CD4-positive, alpha-beta T cell treated with Interferon alpha-2 for 1 hour (primary cell): ENCODE data around the gene NDUFAF8.
A peak's percentile ranks its signal among the peaks of the same experiment; 100 is the strongest.
"Not testable (repeated sequence)": the region's sequence is repeated elsewhere in the genome, so short reads cannot be mapped to it uniquely, and the experiment has no call there.

ENCODE experiments used
- DNase-seq, 2 donors: peaks; one replicate each; pipeline ENCODE4 v3.0.0-alpha.2; 2020 to 2022

NDUFAF8 gene

DNA sequence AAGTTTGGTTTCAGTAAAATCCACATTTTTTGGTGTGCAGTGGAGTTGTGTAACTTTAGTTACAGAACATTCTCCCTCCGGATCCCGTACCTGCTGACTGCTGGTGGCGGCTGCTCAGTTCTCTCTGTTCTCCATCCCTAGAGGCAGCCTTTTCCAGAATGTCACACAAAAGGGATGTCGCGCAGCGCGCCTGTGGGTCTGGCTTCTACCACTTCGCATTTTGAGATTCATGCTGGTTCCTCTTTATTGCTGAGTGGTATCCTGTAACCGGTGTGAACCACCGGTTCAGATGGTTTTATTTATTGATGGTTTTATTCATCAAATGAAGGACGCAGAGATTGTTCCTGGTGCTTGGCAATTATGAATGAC lies 15.4 kb upstream of the NDUFAF8 start:
- peak in 1 of 2 donors; percentile 16 for DNase-seq

DNA sequence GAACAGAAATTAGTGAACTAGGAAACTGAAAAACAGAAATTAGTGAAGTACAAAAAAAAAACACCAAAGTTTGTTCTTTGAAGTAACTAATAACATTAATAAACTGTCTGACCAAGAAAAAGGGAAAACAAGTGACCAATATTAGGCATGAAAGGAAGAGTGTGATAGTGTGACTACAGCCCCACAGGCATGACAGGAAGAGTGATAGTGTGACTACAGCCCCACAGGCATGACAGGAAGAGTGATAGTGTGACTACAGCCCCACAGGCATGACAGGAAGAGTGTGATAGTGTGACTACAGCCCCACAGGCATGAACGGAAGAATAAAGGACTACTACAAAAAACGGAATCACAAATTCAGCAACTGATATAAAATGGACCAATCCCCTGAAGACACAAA lies 11.5 kb upstream of the NDUFAF8 start:
- not testable (repeated sequence) for DNase-seq

DNA sequence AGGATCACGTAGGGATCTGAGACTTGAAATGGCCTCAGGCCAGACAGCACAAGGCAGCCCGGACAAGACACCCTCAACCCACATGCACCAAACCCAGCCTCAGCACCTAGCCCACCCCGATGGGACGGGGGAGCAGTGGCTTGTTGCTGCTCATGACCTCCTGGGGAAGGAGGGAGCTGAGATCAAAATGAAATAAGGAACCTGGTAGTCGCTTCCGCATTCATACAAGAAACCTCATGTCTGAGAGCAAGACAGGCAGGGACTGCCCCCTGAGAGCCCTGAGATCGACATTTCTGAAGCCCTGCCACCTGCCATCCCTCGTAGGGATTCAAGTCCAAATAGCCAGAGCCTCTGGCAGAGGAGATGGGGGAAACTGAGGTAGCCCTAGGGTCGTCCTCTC lies 10.7 kb upstream of the NDUFAF8 start:
- DNase-seq = peak in 1 of 2 donors; percentile 22

DNA sequence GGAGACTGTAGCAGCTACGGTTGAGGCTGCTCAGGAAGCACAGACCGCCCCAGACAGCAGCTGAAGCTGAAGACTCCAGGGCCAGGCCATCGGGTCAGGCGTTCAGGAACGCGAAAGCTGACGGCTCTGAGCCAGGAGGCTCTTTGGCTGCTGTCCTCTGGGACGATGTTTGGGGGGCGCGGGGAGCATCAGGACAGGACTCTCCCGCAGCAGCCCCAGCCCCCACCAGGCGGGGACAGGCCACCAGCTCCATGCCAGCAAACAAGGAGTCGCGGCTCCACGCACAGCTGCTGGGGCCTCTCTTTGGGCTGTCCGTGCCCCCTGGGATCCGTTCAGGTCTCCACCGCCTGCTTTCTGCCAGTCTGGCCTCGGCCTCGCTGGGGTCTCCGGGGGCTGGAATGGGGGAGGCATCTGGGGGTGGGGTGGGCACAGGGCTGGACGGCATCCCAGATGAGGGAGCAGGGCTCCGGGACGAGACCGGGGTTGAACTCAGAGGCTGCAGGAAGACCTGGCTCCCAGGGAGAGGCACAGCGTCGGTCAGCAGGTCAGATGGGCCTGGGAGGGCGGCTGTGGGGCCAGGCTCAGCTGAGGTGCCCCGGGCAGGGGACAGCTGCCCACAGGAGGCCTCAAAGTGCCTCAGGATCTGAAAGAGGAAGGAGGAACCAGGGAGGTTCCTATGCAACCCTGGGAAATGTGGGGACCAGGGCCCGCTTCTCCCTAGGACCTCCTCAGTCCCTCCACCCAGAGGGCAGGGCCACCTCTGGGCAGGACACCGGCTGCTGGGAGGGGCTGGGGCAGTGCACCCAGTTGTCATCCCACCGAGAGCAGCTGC lies 10.1 kb upstream of the NDUFAF8 start:
- no peak for DNase-seq

DNA sequence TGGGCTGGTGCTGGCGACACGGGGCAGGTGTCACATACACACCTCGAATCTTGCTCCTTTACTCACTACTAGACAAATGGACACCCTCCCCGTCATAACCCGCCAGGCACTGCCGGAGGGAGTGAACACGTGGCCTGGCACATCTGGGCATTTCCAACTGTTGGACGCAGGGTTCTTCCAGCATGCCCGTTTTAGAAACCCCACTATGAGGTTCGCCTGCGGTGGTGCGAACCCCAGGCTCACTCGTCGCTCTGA lies 9.5 kb upstream of the NDUFAF8 start:
- DNase-seq = no peak

DNA sequence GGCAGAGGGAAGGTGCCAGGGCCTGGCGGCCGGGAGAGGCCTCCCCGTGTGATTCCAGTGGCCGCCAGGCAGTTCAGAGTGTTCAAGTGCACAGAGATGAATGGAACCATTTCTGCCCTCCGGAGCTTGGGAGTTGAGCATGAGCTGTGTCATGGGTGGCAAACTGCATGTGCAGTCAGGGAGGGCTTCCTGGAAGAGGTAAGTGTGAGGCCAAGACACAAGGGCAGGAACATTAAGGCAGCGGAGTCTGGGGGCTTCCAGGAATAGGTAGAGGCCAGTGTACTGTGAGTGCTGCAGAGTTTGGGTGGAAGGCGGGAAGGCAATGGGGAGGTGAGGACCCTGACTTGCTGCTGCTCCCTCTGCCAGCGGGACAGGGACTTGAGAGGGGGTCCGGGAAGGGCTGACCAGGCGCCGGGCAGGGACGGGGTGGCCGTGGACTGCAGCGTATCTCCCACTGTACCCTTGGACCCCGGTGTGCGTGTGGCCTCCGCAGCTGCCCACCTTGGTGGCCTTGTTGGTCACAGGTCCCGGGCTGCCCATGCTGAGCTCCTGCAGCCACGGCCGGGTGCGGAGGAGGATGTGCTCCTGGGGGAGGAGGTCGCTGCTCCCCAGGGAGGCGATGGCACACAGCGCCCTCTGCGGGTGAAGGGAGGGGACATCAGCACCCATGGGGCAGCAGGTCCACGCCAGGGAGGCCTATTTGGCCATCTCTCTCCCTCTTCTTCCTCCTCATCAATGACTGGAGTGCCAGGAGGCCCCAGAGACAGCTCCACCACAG lies 8.9 kb upstream of the NDUFAF8 start:
- no peak for DNase-seq

DNA sequence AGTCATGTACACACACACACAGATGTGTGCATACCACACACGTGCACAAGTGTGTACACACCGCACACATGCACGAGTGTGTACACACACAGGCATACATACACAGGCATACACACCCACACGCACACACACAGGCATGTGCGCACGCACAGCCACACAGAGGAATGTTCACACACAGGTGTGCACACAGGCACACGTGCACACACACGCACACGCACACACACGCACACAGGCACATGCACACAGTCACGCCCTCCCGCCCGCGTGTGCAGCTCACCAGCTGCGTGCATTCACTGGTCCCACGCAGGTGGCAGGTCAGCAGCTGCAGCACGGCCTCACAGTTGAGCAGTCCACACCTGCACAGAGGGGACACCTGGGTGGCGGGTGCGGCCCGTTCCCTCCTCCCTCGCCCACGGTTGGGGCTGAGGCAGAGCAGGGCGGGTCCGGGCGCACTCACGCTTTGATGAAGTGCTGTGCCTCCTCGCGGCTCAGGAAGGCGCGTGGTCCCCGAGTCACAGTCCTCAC lies 7.9 kb upstream of the NDUFAF8 start:
- DNase-seq = no peak

DNA sequence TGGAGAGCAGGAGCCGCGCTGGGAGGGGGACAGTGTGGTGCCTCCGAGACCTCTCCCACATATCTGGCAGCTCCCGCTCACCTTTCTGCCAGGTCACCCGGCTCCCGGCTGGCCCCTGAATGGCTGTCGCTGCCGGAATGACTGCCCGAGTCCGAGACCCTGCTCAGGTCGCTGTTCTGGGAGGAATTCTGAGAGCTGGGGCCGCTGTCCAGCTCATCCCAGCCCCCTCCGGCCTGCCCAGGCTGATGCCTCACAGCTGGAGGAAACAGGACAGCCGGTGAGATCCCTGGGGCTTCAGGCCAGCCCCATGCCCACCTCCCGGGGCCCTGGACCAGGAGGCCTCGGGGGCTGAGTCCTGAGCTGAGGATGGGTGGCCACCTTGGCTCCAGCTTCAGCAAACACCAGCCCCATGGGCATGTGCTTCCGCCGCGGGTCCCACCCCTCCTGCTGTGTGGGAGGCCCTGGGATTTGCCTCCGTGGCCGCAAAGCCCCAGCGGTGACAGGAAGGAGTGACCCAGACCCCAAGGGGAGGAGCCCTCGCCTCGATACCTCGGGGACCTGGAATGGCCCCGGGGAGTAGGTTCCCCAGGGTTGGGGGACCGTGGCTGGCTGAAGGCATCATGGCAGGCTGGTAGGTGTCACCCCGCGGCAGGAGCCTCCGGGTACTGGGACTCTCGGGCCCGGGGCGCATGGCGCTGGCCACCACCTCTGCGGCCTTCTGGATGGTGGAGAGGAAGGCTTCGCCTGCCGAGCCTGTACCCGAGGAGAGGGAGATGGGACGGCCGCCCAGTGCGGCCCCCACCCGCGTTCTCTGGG lies 7.1 kb upstream of the NDUFAF8 start:
- no peak for DNase-seq

DNA sequence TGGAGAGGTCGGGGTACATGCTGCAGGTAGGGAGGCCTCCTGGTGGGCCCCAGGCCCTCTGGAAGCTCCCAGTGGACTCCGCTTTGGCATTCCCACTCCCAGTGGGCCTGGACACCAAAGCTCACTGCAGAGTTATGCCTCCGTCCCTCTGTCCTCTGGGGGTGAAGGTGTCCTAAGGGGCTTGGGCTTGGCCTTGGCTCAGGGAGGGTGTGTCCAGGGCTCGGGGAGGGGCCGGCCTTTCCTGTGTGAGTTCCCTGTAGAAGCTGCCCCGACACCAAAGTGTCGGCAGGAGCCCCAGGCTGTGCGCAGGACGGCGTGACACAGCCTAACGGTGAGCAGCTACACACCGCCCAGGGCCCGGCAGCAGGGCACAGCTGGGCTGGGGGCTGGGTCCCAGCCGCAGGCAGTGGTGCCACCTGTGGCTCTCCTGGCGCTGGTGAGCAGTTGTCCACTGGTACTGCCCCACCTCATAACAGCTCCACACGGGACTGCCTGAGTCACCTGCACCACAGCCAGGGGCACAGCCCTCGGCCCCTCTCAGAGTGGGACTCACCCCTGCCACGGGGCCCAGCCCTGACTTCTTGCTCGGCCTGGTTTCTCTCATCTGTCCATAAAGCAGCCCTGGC lies 6.4 kb upstream of the NDUFAF8 start:
- DNase-seq = no peak

DNA sequence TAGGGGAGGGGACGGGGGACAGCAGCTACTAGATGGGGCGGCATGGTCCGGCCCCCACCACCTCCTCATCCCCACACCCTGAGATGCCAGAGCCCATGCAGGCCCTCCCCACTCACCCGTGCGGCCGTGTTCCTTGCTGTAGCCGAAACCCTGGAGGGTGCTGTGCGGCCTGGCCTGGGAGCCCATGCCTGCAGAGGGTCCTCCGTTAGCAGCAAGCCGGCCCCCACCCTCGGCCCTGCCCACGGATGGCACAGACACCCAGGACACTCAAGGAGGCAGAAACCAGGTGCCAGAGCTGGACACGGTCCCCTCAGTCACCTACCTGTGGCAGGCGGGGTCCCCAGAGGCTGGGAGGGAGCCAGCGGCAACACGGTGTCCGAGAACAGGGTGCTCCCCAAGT lies 5.8 kb upstream of the NDUFAF8 start:
- DNase-seq = no peak

DNA sequence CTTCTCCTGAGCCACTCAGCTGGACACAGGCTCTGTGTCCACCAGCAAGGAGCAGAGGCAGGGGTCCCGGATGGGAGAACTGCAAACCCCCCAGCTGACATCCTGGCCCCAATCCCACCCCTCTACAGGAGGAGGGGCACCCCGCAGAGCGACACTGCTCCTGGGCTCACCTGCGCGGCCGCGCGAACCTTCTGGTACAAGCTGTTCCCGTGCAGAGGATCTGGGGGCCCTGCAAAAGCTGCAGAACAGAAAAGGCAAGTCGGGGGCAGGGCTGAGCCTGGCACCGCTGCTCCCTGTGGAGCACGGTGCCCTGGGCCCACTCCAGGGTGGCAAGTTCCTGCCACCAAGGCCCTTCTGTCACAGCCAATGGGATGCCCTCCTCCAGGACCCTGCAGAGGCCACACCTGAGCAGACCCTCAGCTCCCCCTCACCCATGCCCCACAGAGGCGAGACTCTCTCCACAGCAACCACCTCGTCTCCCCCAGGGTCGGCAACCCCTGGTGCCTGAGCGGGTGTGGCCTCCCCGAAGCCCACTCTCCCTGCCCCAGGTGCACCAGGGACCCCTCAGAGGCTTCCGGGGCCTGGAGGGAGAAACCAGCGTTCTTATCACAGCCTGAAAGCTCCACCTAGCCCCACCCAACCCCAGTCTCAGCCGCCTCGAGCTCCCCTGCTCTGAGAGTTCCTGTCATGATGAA lies 5.2 kb upstream of the NDUFAF8 start:
- no peak for DNase-seq

DNA sequence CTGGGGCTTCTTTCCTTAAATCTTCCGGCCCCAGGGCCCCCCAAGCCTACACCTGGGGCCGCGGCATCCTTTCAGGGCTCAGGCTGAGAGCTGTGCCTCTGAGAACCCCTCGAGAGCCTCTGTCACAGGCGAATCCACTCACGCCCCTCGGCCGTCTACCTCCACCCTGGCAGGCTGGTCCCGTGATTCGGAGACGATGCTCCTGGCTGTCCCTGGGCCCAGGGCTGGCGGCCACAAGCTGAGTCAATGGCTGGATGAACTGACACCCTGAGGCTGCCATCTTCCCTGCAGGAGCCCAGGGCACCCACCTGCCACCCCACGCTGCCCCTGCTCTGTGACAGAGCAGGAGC lies 4.6 kb upstream of the NDUFAF8 start:
- DNase-seq = no peak

DNA sequence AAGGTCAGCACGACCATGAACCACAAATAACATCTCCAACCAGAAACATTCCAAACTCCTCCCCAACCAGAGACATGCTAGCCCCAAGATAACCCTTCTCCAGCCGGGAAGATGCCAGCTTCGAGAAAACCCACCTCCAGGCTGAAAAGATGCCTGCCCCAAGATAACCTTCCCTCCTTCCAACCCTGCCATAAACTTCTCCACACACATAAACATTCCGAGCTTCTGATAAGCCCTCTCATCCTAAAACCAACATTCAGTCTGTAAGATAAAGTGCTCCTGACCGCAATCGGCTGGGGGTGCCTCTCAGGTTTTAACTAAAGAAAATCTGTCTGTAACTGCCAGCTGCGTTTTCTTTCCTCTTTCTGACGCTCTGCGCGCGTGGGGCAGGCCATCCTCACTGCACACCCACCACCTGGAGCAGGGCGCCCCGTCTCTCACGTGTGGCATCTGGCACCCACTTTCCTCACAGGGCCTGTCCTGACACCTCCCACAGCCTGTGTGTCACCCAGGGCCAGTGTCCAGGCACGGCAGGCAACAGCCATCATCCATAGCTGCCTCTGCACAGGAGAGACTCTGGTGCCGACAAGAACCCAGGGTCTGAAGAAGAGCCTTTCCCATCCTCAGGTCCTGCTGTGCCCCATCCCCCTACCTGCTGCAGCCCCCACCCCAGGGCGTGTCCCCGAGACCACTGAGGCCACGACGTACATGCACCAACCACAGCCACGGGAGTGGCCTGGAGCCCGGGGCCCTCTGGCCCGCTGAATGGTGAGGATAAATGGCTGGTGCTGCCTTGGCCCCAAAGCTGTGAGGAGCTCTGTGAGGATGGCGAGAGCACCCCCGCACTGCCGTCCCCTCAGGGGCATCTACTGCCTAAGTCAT lies 3.9 kb upstream of the NDUFAF8 start:
- DNase-seq = no peak

DNA sequence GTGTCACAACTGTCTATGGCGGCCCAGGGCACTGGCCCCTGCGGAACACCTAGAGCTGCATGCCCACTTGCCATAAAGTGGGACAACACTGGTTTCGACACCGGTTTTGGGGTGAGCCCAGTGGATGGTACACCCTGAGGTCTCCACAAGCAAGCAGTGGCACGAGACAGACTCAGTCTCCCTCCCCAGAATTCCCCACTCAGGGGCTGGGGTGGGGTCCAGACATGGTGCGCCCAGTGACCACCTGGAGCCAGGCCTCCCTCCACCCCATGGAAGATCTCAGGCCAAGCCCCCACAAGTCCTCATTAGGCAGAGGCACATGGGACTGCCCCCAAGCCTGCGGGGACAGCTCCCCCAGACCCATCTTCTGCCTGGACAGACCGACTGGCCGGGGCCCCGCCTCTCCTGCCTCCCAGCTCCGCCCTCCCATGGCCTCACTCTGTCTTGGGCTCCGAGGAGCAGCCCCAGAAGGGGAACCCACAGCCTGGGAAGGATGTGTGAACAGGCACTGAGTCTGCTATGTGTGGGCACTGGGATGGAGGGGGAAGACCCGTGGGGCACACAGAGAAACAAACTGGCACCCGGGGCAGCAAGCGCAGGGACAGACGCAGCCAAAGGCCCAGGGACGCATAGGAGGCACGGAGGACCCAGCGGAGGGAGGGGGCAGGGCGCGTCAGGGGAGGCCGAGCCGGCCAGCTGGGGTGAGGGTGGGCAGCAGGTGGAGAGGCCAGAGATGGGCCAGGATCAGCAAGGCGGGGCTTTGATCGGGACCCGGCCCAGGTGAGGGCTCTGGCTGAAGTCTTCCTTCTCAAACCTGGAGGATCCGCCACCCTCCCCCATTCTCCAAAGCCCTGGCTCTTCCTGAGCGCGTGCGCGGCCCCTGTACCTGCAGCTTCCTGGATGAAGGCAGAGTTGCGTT lies 3.0 kb upstream of the NDUFAF8 start:
- DNase-seq = no peak

DNA sequence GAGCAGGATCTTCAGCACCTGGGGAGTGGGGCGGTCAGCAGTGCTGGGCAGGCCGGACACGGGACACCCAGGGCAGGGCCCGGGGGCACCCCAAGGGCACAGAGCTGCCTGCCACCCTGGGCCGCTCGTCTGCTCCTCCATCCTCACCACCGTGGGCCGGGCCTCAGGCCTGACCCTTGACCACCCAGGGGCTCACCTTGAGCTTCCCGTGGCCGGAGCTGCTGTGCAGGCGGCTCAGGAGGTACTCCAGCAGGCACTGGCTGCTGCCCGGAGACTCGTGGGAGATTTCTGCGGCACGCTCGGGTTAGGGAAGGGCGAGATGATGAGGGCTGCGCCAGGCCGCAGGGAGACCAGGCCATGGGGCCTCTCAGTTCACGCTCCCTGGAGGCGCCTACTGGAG lies 2.3 kb upstream of the NDUFAF8 start:
- DNase-seq = no peak

DNA sequence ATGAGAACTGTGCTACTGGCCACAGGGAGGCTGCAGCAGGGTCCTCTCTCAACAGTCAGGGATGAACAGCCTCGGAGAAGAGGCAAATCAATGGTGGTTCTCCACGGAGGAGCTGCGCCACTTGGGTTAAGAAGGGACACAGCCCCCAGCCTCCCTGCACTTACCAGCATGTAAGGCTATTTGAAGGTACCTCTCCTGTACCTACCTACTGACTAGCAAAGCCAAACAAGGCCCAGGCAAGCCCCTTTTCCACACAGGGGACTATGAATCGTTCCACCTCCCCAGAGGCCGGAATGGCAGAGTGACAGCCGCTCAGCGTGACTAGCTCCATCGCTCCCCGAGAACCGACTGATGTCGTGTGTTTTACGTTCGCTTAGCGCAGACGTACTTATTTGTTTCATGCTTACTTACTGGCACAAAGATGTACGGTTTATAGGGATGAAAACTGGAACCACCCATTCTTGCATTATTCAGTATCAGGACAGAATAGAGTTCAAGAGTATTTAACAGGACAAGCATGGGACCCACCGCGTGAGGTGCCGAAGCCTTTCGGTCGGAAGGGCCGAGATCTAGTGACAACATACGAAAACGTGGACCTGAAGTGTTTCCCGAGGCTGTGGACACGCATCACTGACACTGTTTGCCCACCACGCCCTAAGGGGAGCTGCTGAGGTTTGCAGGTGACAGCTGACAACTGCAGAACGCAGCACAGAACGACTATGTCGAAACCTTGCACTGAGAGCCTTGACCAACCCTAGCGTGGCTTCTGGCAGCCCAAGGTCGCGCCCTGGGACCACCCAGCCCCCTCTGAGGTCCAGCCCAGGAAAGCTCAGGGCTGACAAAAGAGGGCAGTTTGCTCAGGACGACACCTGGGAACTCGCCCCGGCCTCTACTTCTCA lies 1.3 kb upstream of the NDUFAF8 start:
- no peak for DNase-seq

DNA sequence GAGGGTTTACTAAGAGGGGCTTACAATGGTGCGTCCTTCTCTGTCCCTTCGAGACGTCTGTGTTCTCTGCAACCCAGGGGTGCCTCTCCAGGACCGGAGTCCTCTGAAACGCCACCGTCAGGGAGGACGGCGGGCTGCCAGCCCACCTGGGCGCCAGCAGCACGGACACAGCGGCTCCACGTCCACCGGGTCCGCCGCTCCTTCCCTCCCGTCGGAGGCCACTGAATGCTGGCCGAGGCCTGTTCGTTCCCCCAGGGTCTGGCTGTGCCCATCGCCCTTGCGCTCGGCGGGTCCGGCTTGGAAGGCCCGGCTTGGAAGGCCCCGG lies 666 bp upstream of the NDUFAF8 start:
- DNase-seq = no peak

DNA sequence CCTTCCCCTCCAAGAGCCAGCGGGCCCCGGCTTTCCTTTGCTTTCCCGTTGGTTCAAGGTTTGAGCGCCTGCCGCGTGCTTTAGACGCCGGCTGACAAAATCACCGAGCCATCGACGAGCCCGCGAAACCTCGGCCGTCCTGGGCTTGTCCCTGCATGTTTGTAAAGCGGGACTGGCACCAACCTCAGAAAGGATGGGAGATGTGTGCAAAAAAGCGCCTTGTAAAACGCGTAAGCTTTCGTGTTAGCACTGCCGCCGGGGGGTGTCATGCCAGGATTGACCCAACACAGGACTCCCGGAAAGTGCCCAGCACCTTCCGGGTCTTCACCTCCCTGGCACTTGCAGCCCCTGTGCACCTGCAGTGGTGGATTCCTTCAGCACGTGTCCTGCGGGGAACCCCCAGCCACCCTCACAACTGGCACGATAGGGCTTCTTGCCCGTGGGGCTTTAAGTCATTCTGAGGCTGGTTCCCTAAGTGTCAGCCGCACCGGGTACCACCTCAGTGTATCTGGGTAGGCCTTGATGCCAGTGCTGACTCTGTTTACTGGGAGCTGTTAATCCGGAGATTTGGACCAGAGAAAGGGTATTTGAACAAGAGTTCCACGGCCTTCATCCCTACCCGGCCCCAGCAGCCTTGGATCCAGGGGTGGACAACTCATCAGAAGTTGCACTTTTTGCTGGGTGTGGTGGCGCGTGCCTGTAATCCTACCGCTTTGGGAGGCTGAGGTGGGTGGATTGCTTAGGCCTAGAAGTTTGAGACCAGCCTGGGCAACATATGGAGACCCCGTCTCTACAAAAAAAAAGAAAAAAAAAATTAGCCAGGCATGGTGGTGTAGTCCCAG lies 817 bp downstream of the NDUFAF8 start:
- DNase-seq = peak; percentile 13 to 37

DNA sequence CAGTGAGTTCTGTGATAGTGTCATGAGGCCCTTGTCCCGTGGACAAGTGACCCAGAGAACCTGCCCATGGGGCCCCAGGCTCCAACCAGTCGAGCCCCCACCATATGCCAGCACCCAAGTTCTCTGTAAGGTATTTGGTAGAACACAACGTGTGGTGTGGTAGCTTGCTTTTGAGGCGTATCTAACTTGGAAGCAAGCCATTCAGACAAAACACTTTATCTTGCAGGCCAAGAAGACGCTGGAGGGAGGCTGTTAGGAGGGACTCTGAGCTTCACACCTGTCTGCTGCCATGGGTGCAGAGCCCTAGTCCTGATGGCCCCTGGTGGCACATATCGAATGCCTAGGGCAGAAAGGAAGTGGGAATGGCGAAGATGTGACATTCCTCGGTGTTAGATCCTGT lies 1.6 kb downstream of the NDUFAF8 start:
- DNase-seq = no peak
